K562 (cell line): ENCODE results near the gene LEAP2. TPM values are rescaled to one million over a fixed set of nuclear protein-coding genes. Genes with fewer than 3 reads are reported as not detected.

Source experiments
- ARID4B ChIP-seq: sonication (generic); formaldehyde crosslinking; IDR thresholded peaks from 2 replicates; pipeline ENCODE4 v1.8.0; 2022; ENCODE audit warnings: mild to moderate bottlenecking, missing genetic modification reagents
- CC2D1A ChIP-seq: fragments of 450-650 bp; IDR thresholded peaks from 2 replicates; pipeline ENCODE4 v1.6.1; 2017; ENCODE audit warnings: mild to moderate bottlenecking
- HEY1 ChIP-seq: fragments of 250-450 bp; sonication (Bioruptor Pico); IDR thresholded peaks from 2 replicates; pipeline ENCODE4 v1.5.0; 2020; ENCODE audit warnings: mild to moderate bottlenecking, moderate library complexity, borderline replicate concordance
- POLR2H ChIP-seq: IDR thresholded peaks from 2 replicates; pipeline ENCODE4 v1.6.1; 2016; ENCODE audit warnings: missing genetic modification characterization, low read depth, mild to moderate bottlenecking, control low read depth, missing compliant biosample characterization, moderate library complexity
- REST ChIP-seq, 2 experiments: fragments of 450-650 bp; formaldehyde crosslinking in 1 of 2; IDR thresholded peaks; 2 replicates each; pipeline versions ENCODE4 v1.4.0 to v1.6.1; 2014 to 2020; ENCODE audit warnings: mild to moderate bottlenecking in 2 of 2, borderline replicate concordance in 1 of 2, low read depth in 1 of 2
- SUPT5H ChIP-seq: fragments of 450-650 bp; IDR thresholded peaks from 2 replicates; pipeline ENCODE4 v1.6.1; 2016
- TBL1XR1 ChIP-seq, 2 experiments: IDR thresholded peaks; 2 replicates each; pipeline ENCODE4 v1.6.1; 2012; ENCODE audit warnings: improper control_type of control experiment in 2 of 2, low read length in 2 of 2, mild to moderate bottlenecking in 1 of 2
- XRCC3 ChIP-seq: fragments of 450-650 bp; IDR thresholded peaks from 2 replicates; pipeline ENCODE4 v1.6.1; 2017; ENCODE audit warnings: mild to moderate bottlenecking, moderate library complexity
- ZBTB11 ChIP-seq, 3 experiments: fragments of 200-800 bp in 1 of 3; fragments of 250-450 bp in 1 of 3; fragments of 450-650 bp in 1 of 3; sonication (Bioruptor Pico) in 1 of 3; sonication (Bioruptor generic) in 1 of 3; formaldehyde crosslinking in 1 of 3; IDR thresholded peaks; 2 replicates each; pipeline versions ENCODE4 v1.6.1 to v1.8.0; 2016 to 2022; ENCODE audit warnings: mild to moderate bottlenecking in 2 of 3, missing genetic modification characterization in 2 of 3, missing compliant biosample characterization in 1 of 3, moderate library complexity in 1 of 3
- polyA plus RNA-seq, 8 experiments: library from polyadenylated mRNA; depleted of rRNA in 4 of 8; stranded (reverse) in 5 of 8; unstranded in 3 of 8; fragments of >200 nt; fragmentation: Nextera tagmentation in 2 of 8; fragmentation: Illumina TruSeq in 1 of 8; extraction: Ambion mirVana in 2 of 8; extraction: Trizol in 1 of 8; gene quantifications; 2 replicates each; pipeline versions ENCODE4 v1.2.1 to v1.2.3, GENCODE V29; 2011 to 2014; ENCODE audit warnings: inconsistent platforms in 1 of 8, missing spikeins in 1 of 8
- total RNA-seq, 7 experiments: library from RNA; depleted of rRNA in 6 of 7; stranded (reverse); fragments of >200 nt in 6 of 7; fragmentation: Illumina TruSeq in 2 of 7; extraction: Trizol in 2 of 7; gene quantifications; 2 replicates each; pipeline versions ENCODE4 v1.2.1 to v1.2.3, GENCODE V29; 2011 to 2021; ENCODE audit warnings: low replicate concordance in 1 of 7

The LEAP2 gene
- total and polyA plus RNA-seq, 9 of the 15 experiments (the other 6 are each of a cell fraction or from before 2014, with no cell fraction given), result 1.1 to 5.6 (median 2.5) TPM

- peak; percentile 9; the same call in 1 of the 2 replicates for TF ChIP-seq ARID4B
- no peak for TF ChIP-seq HEY1
- TF ChIP-seq XRCC3, result no peak
- TF ChIP-seq REST (IDR thresholded peaks at IDR 0.05; ENCODE audit: borderline replicate concordance), result peak; percentile 77; the same call in 1 of the 2 replicates
- TF ChIP-seq REST (CRISPR knock-in tag; IDR thresholded peaks at IDR 0.05; ENCODE audit: low read depth), result no peak
- TF ChIP-seq ZBTB11 (CRISPR knock-in tag; IDR thresholded peaks at IDR 0.05), result peak in 2 of 3 experiments; percentile 29 to 71; a peak in 3 of 6 replicates
- peak in 1 of 2 experiments; percentile 75; a peak in 2 of 4 replicates for TF ChIP-seq TBL1XR1 (IDR thresholded peaks at IDR 0.05; ENCODE audit: low read length in 2 of 2)
- peak; percentile 84 for TF ChIP-seq POLR2H
- peak; percentile 99 for TF ChIP-seq SUPT5H
- TF ChIP-seq CC2D1A, result peak; percentile 81
These were observed 7.0 kb upstream of the LEAP2 start, which contains the start of the genes GDF9 and UQCRQ (continued) for GRCh38 chr5:132866342-132867045.
